ENCODE results near the gene SUB1.
"Not testable (repeated sequence)": the region's sequence is repeated elsewhere in the genome, so short reads cannot be mapped to it uniquely, and the experiment has no call there.

Gene SUB1

DNA sequence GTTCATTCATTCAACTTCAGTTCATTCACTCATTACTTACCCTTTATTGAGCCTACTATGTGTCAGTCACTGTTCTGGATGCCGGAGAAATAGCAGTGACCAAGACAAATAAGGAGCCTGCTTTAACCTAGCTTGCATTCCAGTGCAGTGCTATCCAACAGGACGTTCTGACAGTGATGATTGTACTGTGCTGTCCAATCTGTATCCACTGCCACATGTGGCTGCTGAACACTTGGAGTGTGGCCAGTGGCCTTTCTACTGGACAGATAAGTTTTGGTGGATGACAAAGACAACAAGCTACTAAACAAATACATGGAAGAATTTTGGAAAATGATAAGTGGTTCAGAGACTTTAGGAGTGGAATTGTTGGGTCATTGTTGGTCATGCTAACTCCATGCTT lies 33.6 kb downstream of the SUB1 start:
- H3K27ac ChIP-seq (ENCODE audit: insufficient read depth, low read depth, low read length, poor library complexity, severe bottlenecking) = no peak overlapping the region
- no peaks in the 10 kb centered on the region for H3K9me3 ChIP-seq (ENCODE audit: control insufficient read depth, low read length)
- H3K27me3 ChIP-seq (ENCODE audit: control insufficient read depth, insufficient read depth, low read length, poor library complexity, severe bottlenecking) = no peaks in the 10 kb centered on the region
- H3K4me1 ChIP-seq (ENCODE audit: control insufficient read depth, insufficient read depth, low read length) = no peaks in the 10 kb centered on the region
- no peaks in the 10 kb centered on the region for H3K36me3 ChIP-seq (ENCODE audit: control insufficient read depth, insufficient read depth, low read length)
- H3K4me3 ChIP-seq (ENCODE audit: insufficient read depth, low read depth, low read length) = no peak overlapping the region
- 87 to 92% methylated on average over 2 of the region's 2 CpGs for WGBS, 2 experiments

DNA sequence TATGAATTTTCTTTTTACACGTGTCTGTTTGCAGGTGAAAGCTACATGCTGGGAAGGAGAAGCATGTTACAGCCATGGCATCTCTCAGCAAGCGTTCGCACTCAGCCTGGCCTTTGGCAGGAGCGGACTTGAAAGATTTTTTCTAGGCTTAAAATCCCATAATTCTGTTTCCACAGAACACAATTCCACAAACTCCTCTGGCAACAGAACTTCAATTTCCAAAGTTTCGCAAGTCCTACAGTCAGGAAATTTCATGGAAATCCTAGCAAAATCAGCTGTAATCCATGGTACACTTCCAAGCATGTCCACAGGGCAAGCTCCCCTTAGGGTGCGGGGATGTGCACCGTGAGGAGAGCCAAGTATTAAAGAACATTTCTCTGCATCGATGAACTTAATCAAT lies 35.9 kb downstream of the SUB1 start:
- Histone ChIP-seq H3K4me3 (ENCODE audit: insufficient read depth, low read depth, low read length) (no peak overlapping the region), H3K9me3 (ENCODE audit: control insufficient read depth, low read length) (no peaks in the 10 kb centered on the region), H3K27me3 (ENCODE audit: control insufficient read depth, insufficient read depth, low read length, poor library complexity, severe bottlenecking) (no peaks in the 10 kb centered on the region), H3K27ac (ENCODE audit: insufficient read depth, low read depth, low read length, poor library complexity, severe bottlenecking) (no peak overlapping the region), H3K36me3 (ENCODE audit: control insufficient read depth, insufficient read depth, low read length) (no peaks in the 10 kb centered on the region), H3K4me1 (ENCODE audit: control insufficient read depth, insufficient read depth, low read length) (no peaks in the 10 kb centered on the region)
- 78% methylated on average over 8 of the region's 8 CpGs for WGBS, 2 experiments

DNA sequence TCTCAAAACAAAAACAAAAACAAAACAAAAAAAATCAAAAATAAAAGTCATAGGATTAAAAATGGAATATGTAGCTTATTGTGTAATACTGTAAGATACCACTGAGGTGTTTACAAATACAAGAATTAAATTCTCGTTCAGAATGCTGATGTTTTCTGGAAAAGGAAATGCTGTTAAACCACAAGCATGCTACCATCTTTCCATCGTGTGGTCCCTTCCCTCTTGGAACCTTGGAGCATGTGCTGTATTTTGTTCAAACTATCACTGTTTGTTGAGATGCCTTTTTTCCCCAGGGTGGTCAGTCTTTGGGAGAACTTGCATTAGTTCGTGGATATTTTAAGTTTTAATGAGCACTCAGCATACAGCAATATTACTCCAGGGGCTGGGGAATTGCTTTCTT lies 39.7 kb downstream of the SUB1 start:
- no peak overlapping the region for H3K4me3 ChIP-seq (ENCODE audit: insufficient read depth, low read depth, low read length)
- no peaks in the 10 kb centered on the region for H3K9me3 ChIP-seq (ENCODE audit: control insufficient read depth, low read length)
- H3K4me1 ChIP-seq (ENCODE audit: control insufficient read depth, insufficient read depth, low read length) = no peaks in the 10 kb centered on the region
- H3K36me3 ChIP-seq (ENCODE audit: control insufficient read depth, insufficient read depth, low read length) = no peaks in the 10 kb centered on the region
- H3K27me3 ChIP-seq (ENCODE audit: control insufficient read depth, insufficient read depth, low read length, poor library complexity, severe bottlenecking) = no peaks in the 10 kb centered on the region
- H3K27ac ChIP-seq (ENCODE audit: insufficient read depth, low read depth, low read length, poor library complexity, severe bottlenecking) = no peak overlapping the region
- 95 to 96% methylated on average over 2 to 3 of the region's 3 CpGs for WGBS, 2 experiments

DNA sequence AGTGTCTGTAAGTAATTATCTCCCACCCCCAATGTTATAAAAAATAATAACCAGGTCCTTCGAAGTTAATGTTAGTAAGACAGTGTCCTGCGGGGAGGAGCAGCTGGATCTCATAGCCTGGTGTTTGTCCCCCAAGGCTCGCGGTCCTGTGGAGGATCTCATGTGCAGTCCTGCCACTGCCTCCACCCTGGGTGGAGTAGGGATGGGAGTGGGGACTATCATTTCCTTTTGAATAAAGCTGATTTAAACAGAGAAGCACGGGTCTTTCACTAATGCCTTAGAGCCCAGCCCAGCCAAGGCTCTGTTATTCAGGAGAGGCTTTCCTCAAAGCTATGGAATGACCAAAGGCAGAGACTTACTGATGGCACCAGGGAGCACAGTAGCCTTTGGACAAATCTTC lies 40.2 kb downstream of the SUB1 start:
- H3K4me1 ChIP-seq (ENCODE audit: control insufficient read depth, insufficient read depth, low read length) = no peaks in the 10 kb centered on the region

DNA sequence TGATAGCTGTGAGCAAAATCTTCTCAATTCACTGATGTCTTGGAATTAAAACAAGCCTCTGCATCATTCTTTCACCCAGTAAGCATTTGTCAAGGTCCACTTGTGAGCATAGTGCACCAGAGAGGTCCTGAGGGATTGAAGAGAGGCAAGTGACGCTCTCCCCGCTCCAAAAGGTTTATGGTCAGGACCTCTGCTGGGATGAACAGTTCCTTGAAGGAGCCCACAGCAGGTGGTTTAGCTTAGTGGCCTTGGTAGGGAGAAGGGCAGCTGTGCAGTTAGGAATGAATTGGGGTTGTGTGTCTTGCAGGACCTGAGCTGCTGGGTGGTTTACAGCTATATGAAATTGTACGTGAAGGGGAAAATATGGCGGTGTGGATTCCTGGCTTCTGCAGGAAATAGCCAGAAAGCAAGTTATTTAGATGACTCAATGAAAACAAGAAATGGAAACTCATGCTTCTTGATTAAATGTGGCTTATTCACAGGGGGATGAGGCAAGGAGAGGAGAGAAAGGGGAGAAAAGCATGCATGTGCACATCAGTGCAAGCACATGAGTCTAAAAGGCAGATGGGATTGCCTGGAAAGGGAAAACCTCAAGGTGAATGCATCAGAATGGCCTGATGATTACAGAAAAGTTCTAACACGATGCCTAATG lies 42.0 kb downstream of the SUB1 start:
- H3K9me3 ChIP-seq (ENCODE audit: control insufficient read depth, low read length) = no peaks in the 10 kb centered on the region
- WGBS, 2 experiments = 87 to 89% methylated on average over 5 of the region's 5 CpGs
- H3K27ac ChIP-seq (ENCODE audit: insufficient read depth, low read depth, low read length, poor library complexity, severe bottlenecking) = no peak overlapping the region
- no peaks in the 10 kb centered on the region for H3K4me1 ChIP-seq (ENCODE audit: control insufficient read depth, insufficient read depth, low read length)
- no peaks in the 10 kb centered on the region for H3K27me3 ChIP-seq (ENCODE audit: control insufficient read depth, insufficient read depth, low read length, poor library complexity, severe bottlenecking)
- no peak overlapping the region for H3K4me3 ChIP-seq (ENCODE audit: insufficient read depth, low read depth, low read length)
- no peaks in the 10 kb centered on the region for H3K36me3 ChIP-seq (ENCODE audit: control insufficient read depth, insufficient read depth, low read length)

More for the DNA sequence above, 40.2 kb downstream of the SUB1 start:
- Histone ChIP-seq H3K27ac (ENCODE audit: insufficient read depth, low read depth, low read length, poor library complexity, severe bottlenecking) (no peak overlapping the region), H3K9me3 (ENCODE audit: control insufficient read depth, low read length) (no peaks in the 10 kb centered on the region), H3K36me3 (ENCODE audit: control insufficient read depth, insufficient read depth, low read length) (no peaks in the 10 kb centered on the region), H3K4me3 (ENCODE audit: insufficient read depth, low read depth, low read length) (no peak overlapping the region), H3K27me3 (ENCODE audit: control insufficient read depth, insufficient read depth, low read length, poor library complexity, severe bottlenecking) (no peaks in the 10 kb centered on the region)
- 95 to 96% methylated on average over 5 of the region's 5 CpGs for WGBS, 2 experiments

DNA sequence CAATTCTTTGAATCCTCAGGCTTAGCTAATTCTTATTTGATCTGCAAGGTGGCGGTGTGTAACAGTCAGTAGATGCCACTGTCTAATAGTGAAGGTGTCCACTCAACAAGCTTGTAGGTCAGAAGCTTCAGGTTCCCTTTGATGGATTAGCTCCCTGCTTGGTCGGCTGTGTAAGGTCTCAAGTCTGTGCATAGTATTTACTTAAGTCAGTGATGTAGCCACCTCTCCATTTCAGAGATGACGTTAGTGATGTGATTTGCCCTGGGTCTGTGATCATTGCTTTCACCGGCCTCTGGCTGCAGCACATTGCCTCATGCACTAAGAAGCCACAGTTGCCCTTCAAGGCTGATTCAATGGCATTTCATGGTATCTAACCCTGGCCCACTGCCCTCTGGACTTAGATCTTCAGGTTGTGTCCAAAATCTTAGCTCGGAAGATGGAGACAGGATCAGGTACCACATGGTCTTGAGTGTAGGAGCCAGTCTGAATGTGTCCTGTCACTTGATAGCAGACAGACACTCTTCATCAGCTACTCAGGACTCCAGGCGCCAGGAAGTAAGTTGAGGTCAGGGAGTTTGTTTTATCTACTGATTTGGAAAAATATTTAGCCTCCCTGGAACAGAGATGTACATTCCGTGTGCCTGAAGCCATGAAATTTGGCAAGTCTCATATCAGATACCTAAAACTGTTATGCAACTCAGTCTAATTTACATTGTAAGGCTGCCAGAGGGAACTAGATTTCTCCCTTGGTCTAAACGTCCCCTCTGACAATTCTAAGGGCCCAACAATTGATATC lies 42.9 kb downstream of the SUB1 start:
- Histone ChIP-seq H3K27ac (ENCODE audit: insufficient read depth, low read depth, low read length, poor library complexity, severe bottlenecking) (no peak overlapping the region), H3K36me3 (ENCODE audit: control insufficient read depth, insufficient read depth, low read length) (no peaks in the 10 kb centered on the region), H3K27me3 (ENCODE audit: control insufficient read depth, insufficient read depth, low read length, poor library complexity, severe bottlenecking) (no peaks in the 10 kb centered on the region), H3K4me3 (ENCODE audit: insufficient read depth, low read depth, low read length) (no peak overlapping the region), H3K9me3 (ENCODE audit: control insufficient read depth, low read length) (no peaks in the 10 kb centered on the region), H3K4me1 (ENCODE audit: control insufficient read depth, insufficient read depth, low read length) (no peaks in the 10 kb centered on the region)
- 87 to 88% methylated on average over 7 of the region's 8 CpGs for WGBS, 2 experiments

DNA sequence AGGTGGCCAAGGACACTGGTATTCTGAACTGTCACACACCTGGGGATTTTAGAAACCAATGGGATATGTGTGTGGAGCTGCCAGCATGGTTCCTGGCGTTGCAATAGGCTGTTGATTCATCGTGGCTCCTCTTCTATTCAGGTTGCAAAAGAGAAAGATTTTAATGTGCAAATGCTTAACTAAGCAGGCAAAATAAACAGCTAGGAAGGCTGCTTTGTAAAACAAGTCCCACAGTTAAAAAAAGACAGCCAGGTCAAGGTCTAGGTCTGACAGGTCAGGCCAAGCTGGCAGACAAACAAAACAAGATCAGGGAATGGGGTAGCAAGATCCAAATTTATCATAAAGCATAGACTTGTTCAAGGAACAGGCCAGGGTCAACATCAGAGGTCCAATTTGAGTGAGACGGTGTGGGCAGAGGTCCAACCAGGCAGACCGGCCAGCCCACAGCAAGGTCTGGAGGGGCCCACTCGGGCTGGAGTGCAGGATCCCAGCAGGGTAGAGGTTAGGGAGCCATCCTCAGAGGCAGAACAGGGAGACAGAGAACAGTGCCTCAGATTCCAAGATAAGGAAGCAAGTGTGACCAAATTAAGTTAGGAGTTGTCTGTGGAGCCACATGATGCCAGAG lies 45.6 kb downstream of the SUB1 start:
- H3K36me3 ChIP-seq (ENCODE audit: control insufficient read depth, insufficient read depth, low read length) = no peaks in the 10 kb centered on the region
- H3K9me3 ChIP-seq (ENCODE audit: control insufficient read depth, low read length) = no peaks in the 10 kb centered on the region
- no peaks in the 10 kb centered on the region for H3K27me3 ChIP-seq (ENCODE audit: control insufficient read depth, insufficient read depth, low read length, poor library complexity, severe bottlenecking)
- WGBS, 2 experiments = 91 to 92% methylated on average over 5 of the region's 5 CpGs
- H3K27ac ChIP-seq (ENCODE audit: insufficient read depth, low read depth, low read length, poor library complexity, severe bottlenecking) = no peak overlapping the region
- H3K4me3 ChIP-seq (ENCODE audit: insufficient read depth, low read depth, low read length) = no peak overlapping the region
- H3K4me1 ChIP-seq (ENCODE audit: control insufficient read depth, insufficient read depth, low read length) = no peaks in the 10 kb centered on the region

DNA sequence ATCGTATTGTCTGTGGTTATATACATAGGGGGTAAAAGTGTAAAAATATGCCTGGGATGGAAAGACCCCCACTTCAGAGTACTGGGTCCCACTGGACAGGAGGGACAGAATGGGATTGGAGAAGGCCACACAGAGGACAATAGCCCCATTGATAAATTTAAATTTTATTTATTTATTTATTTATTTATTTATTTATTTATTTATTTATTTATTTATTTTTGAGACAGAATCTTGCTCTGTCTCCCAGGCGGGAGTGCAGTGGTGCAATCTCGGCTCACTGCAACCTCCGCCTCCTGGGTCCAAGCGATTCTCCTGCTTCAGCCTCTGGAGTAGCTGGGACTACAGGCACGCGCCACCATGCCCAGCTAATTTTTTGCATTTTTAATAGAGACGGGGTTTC lies 47.7 kb downstream of the SUB1 start:
- not testable (repeated sequence) for H3K27ac ChIP-seq (ENCODE audit: insufficient read depth, low read depth, low read length, poor library complexity, severe bottlenecking); H3K36me3 ChIP-seq (ENCODE audit: control insufficient read depth, insufficient read depth, low read length); H3K9me3 ChIP-seq (ENCODE audit: control insufficient read depth, low read length); H3K27me3 ChIP-seq (ENCODE audit: control insufficient read depth, insufficient read depth, low read length, poor library complexity, severe bottlenecking); H3K4me3 ChIP-seq (ENCODE audit: insufficient read depth, low read depth, low read length); H3K4me1 ChIP-seq (ENCODE audit: control insufficient read depth, insufficient read depth, low read length)
- WGBS, 2 experiments = 94 to 97% methylated on average over 8 of the region's 8 CpGs

DNA sequence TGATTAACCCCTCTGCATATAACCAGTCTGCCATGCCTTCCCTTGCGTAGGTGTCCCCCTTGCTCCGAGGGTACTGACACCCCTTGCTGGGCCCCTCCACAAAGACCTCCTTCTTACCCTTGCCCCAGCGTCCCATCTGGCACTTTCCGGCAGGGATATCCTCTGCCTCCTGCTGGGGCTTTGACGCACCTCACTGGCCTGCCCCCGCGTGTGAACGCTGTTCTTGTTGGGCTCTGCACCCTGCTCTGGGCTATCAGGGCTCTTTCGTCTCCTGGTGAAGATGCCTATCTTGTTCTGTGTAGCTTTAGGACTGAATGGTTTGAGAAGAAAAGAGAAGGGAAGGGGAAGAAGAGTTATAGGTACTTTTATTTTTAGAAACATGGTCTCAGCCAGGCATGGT lies 53.0 kb downstream of the SUB1 start:
- H3K4me3 ChIP-seq (ENCODE audit: insufficient read depth, low read depth, low read length) = no peak overlapping the region
- H3K4me1 ChIP-seq (ENCODE audit: control insufficient read depth, insufficient read depth, low read length) = no peaks in the 10 kb centered on the region
- 73 to 77% methylated on average over 9 of the region's 9 CpGs for WGBS, 2 experiments
- no peak overlapping the region for H3K27ac ChIP-seq (ENCODE audit: insufficient read depth, low read depth, low read length, poor library complexity, severe bottlenecking)
- H3K27me3 ChIP-seq (ENCODE audit: control insufficient read depth, insufficient read depth, low read length, poor library complexity, severe bottlenecking) = no peaks in the 10 kb centered on the region
- H3K9me3 ChIP-seq (ENCODE audit: control insufficient read depth, low read length) = no peaks in the 10 kb centered on the region
- no peaks in the 10 kb centered on the region for H3K36me3 ChIP-seq (ENCODE audit: control insufficient read depth, insufficient read depth, low read length)

DNA sequence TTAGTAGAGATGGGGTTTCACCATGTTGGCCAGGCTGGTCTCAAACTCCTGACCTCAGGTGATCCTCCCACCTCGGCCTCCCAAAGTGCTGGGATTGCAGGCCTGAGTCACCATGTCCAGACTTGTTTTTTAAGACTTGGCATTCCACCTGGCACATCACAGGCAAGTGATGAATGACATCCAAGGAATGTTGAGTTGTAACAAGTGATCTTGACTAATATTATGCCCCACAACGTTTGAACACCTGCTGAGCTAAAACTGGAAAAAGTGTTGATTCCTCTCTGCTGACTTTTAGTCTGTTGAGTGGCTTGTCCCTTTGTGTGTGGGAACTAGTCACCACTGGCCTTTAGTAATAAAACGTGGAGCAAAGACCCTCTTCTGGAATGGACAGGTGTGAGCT lies 54.6 kb downstream of the SUB1 start:
- Histone ChIP-seq H3K4me3 (ENCODE audit: insufficient read depth, low read depth, low read length) (no peak overlapping the region), H3K4me1 (ENCODE audit: control insufficient read depth, insufficient read depth, low read length) (no peaks in the 10 kb centered on the region), H3K36me3 (ENCODE audit: control insufficient read depth, insufficient read depth, low read length) (no peaks in the 10 kb centered on the region), H3K27ac (ENCODE audit: insufficient read depth, low read depth, low read length, poor library complexity, severe bottlenecking) (no peak overlapping the region), H3K27me3 (ENCODE audit: control insufficient read depth, insufficient read depth, low read length, poor library complexity, severe bottlenecking) (no peaks in the 10 kb centered on the region), H3K9me3 (ENCODE audit: control insufficient read depth, low read length) (no peaks in the 10 kb centered on the region)
- WGBS, 2 experiments = 89 to 91% methylated on average over 3 of the region's 3 CpGs
